ENCODE results near the gene TPRX1.

GRCh38 chr19:47768604-47769003, 35.7 kb downstream of the TPRX1 start:
- TF ChIP-seq EZH2 (IDR thresholded peaks at IDR 0.05) (no peak), POLR2AphosphoS5 (IDR thresholded peaks at IDR 0.05; ENCODE audit: borderline replicate concordance, low read depth, low read length) (no peak)

All from SK-N-MC (cell line).